Activated T-cell treated with anti-CD3 and anti-CD28 coated beads for 4 hours (primary cell): ENCODE measurements around the gene INO80C.

Experiments used
- DNase-seq: peaks from one replicate; pipeline ENCODE4 v3.0.0-alpha.2; 2020

INO80C gene

DNA sequence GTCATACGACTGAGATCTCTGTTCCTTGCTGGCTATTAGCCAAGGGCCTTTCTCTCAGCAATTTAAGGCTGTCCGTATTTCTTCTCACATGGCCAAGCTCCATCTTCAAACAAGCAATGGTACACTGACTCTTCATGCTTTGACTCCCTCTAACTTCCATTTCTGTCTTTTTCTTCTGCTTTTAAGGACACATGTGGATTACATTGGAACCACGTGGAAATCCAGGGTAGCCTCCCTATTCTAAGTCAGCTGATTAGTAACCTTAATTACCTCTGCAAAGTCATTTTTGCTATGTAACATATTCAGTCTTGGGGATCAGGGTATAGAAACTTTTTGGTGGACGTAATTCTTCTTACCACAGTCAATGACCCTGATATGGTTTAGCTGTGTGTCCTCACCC, 79.2 kb downstream of the INO80C start:
- no peak for DNase-seq
